GM12873 (cell line): ENCODE data around the gene OTOF.

Source experiments
- CTCF ChIP-seq: IDR thresholded peaks from 2 replicates; pipeline ENCODE4 v1.5.1; 2012; ENCODE audit warnings: low read depth, mild to moderate bottlenecking, moderate library complexity, low read length, control low read depth; ENCODE audit not compliant: insufficient read depth; ENCODE audit errors: missing control alignments

OTOF gene

GRCh38 chr2:26477911-26478253, at the start of gene OTOF:
TSS of gene OTOF (minus strand) at chr2:26478124.
- no peak for TF ChIP-seq CTCF

- no peak for TF ChIP-seq CTCF
Measured at GRCh38 chr2:26526589-26526988, 48.7 kb upstream of the OTOF start.

GRCh38 chr2:26526105-26526504, 48.2 kb upstream of the OTOF start:
- TF ChIP-seq CTCF = no peak

GRCh38 chr2:26523750-26524149, 45.8 kb upstream of the OTOF start:
- no peak for TF ChIP-seq CTCF

- TF ChIP-seq CTCF = no peak
Measured at GRCh38 chr2:26522751-26523171, 44.8 kb upstream of the OTOF start.

- no peak for TF ChIP-seq CTCF
Measured at GRCh38 chr2:26522325-26522724, 44.4 kb upstream of the OTOF start.

GRCh38 chr2:26521913-26522180, 43.9 kb upstream of the OTOF start:
- TF ChIP-seq CTCF = no peak
